DMS153 (cell line): ENCODE results near the gene ZKSCAN8.

ENCODE experiments used
- DNase-seq: peaks from one replicate; lab custom pipeline; 2025; lab: John Stamatoyannopoulos, UW

The ZKSCAN8 gene

DNA sequence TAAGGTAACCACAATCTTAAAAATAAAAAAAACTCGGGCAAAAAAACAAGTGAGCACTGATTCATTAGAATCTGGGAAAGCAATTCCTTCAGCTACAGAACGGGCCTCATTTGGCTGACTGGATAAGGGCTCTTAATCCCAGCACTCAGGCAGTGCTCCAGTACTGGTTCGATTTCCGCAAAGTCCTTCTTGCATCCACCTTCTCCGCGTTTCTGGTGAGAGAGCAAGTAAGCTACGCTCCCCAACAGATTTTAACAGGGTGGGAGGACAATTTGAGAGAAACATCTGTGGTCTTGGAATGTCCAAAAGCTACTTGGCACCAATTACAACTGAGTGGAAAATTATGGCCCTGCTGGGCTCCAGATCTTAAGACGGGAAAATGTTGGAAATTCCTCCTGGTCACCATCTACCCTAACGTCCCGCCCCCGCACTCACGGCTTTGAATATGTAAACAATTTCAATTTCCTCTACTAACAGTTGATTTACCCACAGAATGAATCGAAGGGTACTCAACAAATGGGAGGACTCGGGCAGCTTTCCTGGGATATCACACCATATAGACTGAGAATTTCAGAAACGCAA lies 65.3 kb downstream of the ZKSCAN8 start:
- no peak for DNase-seq

DNA sequence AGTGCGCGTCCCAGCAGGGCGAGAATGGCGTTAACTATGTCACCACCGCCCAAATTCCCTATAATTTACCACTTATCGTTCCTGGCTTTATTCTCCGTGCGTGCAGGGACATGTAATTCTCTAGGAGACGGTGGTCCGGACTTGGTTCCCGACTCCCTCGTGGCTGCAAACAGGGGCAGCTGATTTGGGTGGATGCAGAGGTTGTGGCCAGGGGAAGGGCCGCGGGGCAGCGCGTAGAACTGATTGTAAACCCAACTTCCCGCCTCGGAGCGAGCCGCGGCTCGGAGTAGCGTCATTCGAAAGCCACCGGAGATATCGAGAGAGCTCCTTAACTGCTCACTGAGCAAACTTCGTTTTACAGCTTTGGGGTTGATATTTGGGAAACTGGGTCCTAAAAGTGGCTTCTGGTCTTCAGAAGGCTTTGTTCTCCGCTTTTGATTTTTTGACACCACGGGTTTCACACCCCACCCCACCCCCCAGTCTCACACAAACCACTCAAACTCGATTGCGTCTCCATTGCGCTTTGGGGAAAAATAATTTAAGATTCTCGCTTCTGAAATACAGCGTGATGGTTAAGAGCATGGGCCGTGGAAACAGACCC lies 65.9 kb downstream of the ZKSCAN8 start:
- DNase-seq = no peak

GRCh38 chr6:28208111-28208659 lies 66.5 kb downstream of the ZKSCAN8 start:
- DNase-seq = no peak
